MCF 10A (cell line): ENCODE data around the gene TMED3. TPM values are rescaled to one million over a fixed set of nuclear protein-coding genes. Genes with fewer than 3 reads are reported as not detected.
"Not testable (repeated sequence)": the region's sequence is repeated elsewhere in the genome, so short reads cannot be mapped to it uniquely, and the experiment has no call there.

Source experiments
- BruUV-seq: library from RNA; stranded (reverse); fragments of 400-500 nt; replicated peaks from 2 replicates; lab custom pipeline; 2021; lab: Mats Ljungman, UMichigan
- CTCF ChIA-PET: fragments of 300-600 bp; sonication (Branson Sonifier 250); formaldehyde crosslinking; extraction: SDS; loops from one replicate; lab custom pipeline; 2021; ENCODE audit warnings: antibody characterized with exemption, inconsistent platforms; lab: Yijun Ruan, JAX
- POLR2A ChIA-PET: fragments of 300-600, 350-650 bp; sonication (Branson Sonifier 250); formaldehyde crosslinking; extraction: SDS; loops from one replicate; lab custom pipeline; 2020; ENCODE audit warnings: antibody characterized with exemption, inconsistent platforms; lab: Yijun Ruan, JAX
- DNase-seq: peaks from one replicate; pipeline ENCODE4 v3.0.0-alpha.2; 2018; ENCODE audit not compliant: unreplicated experiment
- H3K27ac Mint-ChIP-seq: one replicate; pipeline ENCODE4 v1.8.0; 2022; ENCODE audit warnings: mild to moderate bottlenecking, low read depth, mixed read lengths; ENCODE audit not compliant: unreplicated experiment
- H3K27me3 Mint-ChIP-seq: one replicate; pipeline ENCODE4 v1.8.0; 2022; ENCODE audit warnings: mixed read lengths; ENCODE audit not compliant: insufficient read depth, unreplicated experiment
- H3K36me3 Mint-ChIP-seq: one replicate; pipeline ENCODE4 v1.8.0; 2022; ENCODE audit warnings: mild to moderate bottlenecking, moderate library complexity, mixed read lengths; ENCODE audit not compliant: insufficient read depth, unreplicated experiment
- H3K4me1 Mint-ChIP-seq: one replicate; pipeline ENCODE4 v1.8.0; 2022; ENCODE audit warnings: mixed read lengths; ENCODE audit not compliant: insufficient read depth, unreplicated experiment
- H3K4me3 Mint-ChIP-seq: one replicate; pipeline ENCODE4 v1.8.0; 2022; ENCODE audit warnings: mild to moderate bottlenecking, moderate library complexity, mixed read lengths; ENCODE audit not compliant: unreplicated experiment
- H3K9me3 Mint-ChIP-seq: one replicate; pipeline ENCODE4 v1.8.0; 2022; ENCODE audit warnings: mixed read lengths; ENCODE audit not compliant: unreplicated experiment
- intact Hi-C: fragments of 100-400 bp; cut with micrococcal nuclease; formaldehyde crosslinking; loops from 2 replicates; pipeline ENCODE4 v1.14.1; 2022
- total RNA-seq: library from RNA; stranded (reverse); gene quantifications from 2 replicates; pipeline ENCODE4 v1.2.3, GENCODE V29; 2022
- TF ChIP-seq, protein P1 (sequence below): fragments of 200-600 bp; IDR thresholded peaks from one replicate; pipeline ENCODE4 v1.8.0; 2022; ENCODE audit warnings: antibody characterized with exemption, mild to moderate bottlenecking; ENCODE audit not compliant: unreplicated experiment

TMED3 gene
- total RNA-seq, 1 experiment from 2014 or later = 70.0 TPM

DNA sequence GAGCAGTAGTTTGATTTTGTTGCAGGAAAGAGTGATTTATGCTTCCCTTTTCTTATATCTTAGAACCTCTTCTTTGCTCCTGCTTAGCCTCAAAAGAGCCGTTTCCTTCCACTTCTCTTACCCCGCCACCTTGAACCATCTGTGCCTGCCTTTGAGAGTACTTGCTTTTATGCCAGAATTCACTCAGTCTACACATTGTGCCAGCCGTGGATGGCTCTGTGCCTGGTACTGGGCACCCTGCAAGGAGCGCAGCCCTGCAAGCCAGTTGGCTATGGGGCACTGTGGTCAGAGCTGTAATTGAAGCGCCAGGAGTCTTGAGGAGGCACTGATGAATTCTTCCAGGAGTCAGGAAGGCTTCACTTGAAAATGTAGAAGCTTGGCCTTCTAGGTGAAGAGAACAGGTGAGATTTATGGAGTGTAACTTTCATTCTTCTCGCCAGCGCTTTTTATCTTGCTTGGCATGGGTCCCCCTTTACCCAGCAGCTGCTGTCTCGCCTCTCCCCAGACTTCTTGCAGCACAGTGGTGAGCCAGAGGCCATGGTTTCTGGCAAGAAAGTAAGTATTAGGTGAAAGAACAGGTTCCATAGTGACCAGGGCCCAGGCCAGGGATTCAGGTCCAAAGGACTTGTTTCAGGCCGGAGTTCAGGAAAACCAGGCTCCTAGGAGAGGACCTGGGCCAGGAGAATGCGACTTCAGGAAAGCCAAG, 4.9 kb downstream of the TMED3 start:
- intact Hi-C loops = no loop called here
- Mint-ChIP-seq H3K36me3 (peaks cover 51% of the 10 kb centered on the region), H3K4me3 (no peak overlapping the region), H3K4me1 (peaks cover 23% of the 10 kb centered on the region), H3K27me3 (no peaks in the 10 kb centered on the region), H3K9me3 (no peaks in the 10 kb centered on the region), H3K27ac (no peak overlapping the region)
- ChIA-PET CTCF (interaction anchor here (0.6 to 1.3 kb wide), 3 partner anchors 9 to 540 kb away, joined by 3 to 7 read pairs (median 3); no protein-coding TSS in a partner anchor), POLR2A (interaction anchor here (0.7 kb wide), 1 partner anchor 619 kb away, joined by 5 read pairs; no protein-coding TSS in a partner anchor)
- no peak for DNase-seq
- BruUV-seq = no TSS peak
- TF ChIP-seq, protein P1, sequence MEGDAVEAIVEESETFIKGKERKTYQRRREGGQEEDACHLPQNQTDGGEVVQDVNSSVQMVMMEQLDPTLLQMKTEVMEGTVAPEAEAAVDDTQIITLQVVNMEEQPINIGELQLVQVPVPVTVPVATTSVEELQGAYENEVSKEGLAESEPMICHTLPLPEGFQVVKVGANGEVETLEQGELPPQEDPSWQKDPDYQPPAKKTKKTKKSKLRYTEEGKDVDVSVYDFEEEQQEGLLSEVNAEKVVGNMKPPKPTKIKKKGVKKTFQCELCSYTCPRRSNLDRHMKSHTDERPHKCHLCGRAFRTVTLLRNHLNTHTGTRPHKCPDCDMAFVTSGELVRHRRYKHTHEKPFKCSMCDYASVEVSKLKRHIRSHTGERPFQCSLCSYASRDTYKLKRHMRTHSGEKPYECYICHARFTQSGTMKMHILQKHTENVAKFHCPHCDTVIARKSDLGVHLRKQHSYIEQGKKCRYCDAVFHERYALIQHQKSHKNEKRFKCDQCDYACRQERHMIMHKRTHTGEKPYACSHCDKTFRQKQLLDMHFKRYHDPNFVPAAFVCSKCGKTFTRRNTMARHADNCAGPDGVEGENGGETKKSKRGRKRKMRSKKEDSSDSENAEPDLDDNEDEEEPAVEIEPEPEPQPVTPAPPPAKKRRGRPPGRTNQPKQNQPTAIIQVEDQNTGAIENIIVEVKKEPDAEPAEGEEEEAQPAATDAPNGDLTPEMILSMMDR = no peak

DNA sequence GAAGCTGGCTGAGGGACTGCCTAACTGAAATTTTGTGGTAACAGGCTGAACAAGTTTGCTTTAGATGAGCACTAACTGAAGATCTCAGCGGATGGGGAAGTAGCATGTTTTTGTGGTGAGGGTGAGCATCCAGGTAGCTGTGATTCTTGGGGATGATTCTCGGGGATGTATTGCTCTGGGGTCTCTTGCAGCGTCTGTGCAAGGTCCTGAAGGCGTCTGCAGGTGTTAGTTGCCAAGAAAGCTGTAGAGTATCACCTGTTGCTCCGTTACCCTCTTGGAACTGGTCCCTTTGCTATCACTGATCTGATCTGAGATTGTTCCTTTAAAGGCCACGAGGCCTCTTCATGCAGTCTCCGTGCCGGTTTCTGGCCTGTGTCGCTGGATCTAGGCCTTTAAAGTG, 6.0 kb downstream of the TMED3 start:
- Mint-ChIP-seq H3K27ac (no peak overlapping the region), H3K27me3 (no peaks in the 10 kb centered on the region), H3K4me3 (no peak overlapping the region), H3K4me1 (peaks cover 23% of the 10 kb centered on the region), H3K36me3 (peaks cover 51% of the 10 kb centered on the region), H3K9me3 (no peaks in the 10 kb centered on the region)
- intact Hi-C loops = no loop called here
- POLR2A ChIA-PET = no interaction called here
- no TSS peak for BruUV-seq
- CTCF ChIA-PET = no interaction called here
- TF ChIP-seq, protein P1 = no peak
- no peak for DNase-seq

DNA sequence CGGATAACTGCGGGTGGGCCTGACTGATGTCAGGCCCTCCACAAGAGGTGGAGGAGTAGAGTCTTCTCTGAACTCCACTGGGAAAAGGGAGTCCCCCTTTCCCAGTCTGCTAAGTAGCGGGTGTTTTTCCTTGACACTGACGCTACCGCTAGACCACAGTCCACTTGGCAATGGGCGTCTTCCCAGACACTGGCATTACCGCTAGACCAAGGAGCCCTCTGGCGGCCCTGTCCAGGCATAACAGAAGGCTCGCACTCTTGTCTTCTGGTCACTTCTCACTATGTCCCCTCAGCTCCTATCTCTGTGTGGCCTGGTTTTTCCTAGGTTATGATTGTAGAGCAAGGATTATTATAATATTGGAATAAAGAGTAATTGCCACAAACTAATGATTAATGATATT, 9.1 kb downstream of the TMED3 start:
- CTCF ChIA-PET = interaction anchor here (1.8 kb wide), 1 partner anchor 20 kb away, joined by 9 read pairs; no protein-coding TSS in a partner anchor
- H3K27ac Mint-ChIP-seq, H3K4me1 Mint-ChIP-seq, H3K9me3 Mint-ChIP-seq, H3K4me3 Mint-ChIP-seq, DNase-seq, H3K27me3 Mint-ChIP-seq, intact Hi-C loops, POLR2A ChIA-PET, BruUV-seq: not testable (repeated sequence)
- H3K36me3 Mint-ChIP-seq = peaks cover 52% of the 10 kb centered on the region

DNA sequence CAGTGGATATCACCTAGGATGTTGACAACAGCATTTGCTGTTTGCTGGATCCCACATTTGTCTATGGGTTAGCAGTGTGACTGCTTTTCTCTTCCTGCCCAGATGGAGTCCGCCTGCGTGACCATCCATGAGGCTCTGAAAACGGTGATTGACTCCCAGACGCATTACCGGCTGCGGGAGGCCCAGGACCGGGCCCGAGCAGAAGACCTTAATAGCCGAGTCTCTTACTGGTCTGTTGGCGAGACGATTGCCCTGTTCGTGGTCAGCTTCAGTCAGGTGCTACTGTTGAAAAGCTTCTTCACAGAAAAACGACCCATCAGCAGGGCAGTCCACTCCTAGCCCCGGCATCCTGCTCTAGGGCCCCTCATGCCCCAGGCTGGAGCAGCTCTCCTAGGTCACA, 11.0 kb downstream of the TMED3 start:
- H3K27ac Mint-ChIP-seq = no peak overlapping the region
- BruUV-seq = no TSS peak
- ChIA-PET POLR2A (no interaction called here), CTCF (interaction anchor here (0.6 to 1.0 kb wide), 2 partner anchors 18 to 526 kb away, joined by 3 to 4 read pairs; no protein-coding TSS in a partner anchor)
- no peaks in the 10 kb centered on the region for H3K9me3 Mint-ChIP-seq
- no peaks in the 10 kb centered on the region for H3K4me1 Mint-ChIP-seq
- intact Hi-C loops = no loop called here
- TF ChIP-seq, protein P1 = no peak
- H3K36me3 Mint-ChIP-seq = peaks cover 50% of the 10 kb centered on the region
- no peaks in the 10 kb centered on the region for H3K27me3 Mint-ChIP-seq
- no peak overlapping the region for H3K4me3 Mint-ChIP-seq
- no peak for DNase-seq
